HepG2 (cell line): ENCODE data around the gene LILRB5. TPM values are rescaled to one million over a fixed set of nuclear protein-coding genes. Genes with fewer than 3 reads are reported as not detected.
A peak's percentile ranks its signal among the peaks of the same experiment; 100 is the strongest.

ENCODE experiments used
- ATAC-seq: fragments of 200-7000 bp; cut with Tn5 transposase; 3 replicates; pipeline ENCODE4 v1.9.1; 2020; ENCODE audit warnings: mild to moderate bottlenecking, moderate library complexity
- BruUV-seq: library from RNA; stranded (reverse); fragments of 400-500 nt; replicated peaks from 2 replicates; lab custom pipeline; 2021; lab: Mats Ljungman, UMichigan
- CTCF ChIA-PET: fragments of 300-600 bp; formaldehyde crosslinking; extraction: SDS; loops from one replicate; lab custom pipeline; 2021; ENCODE audit warnings: low total read pairs, inconsistent platforms, low intra/inter-chr PET ratio; lab: Yijun Ruan, JAX
- POLR2A ChIA-PET: fragments of 350-600 bp; sonication (Branson Sonifier 250); formaldehyde crosslinking; loops from one replicate; lab custom pipeline; 2020; ENCODE audit warnings: antibody characterized with exemption, inconsistent platforms; lab: Yijun Ruan, JAX
- DNase-seq: peaks from one replicate; pipeline ENCODE4 v3.0.0-alpha.2; 2015; ENCODE audit warnings: low spot score
- FAIRE-seq: peaks from 3 replicates; lab custom pipeline; 2011; peaks lifted over from hg19 to GRCh38; lab: Jason Lieb, UNC
- H2AFZ ChIP-seq: one replicate; pipeline ENCODE4 v1.6.1; 2011; ENCODE audit warnings: low read length, inconsistent platforms
- H3K27ac ChIP-seq: fragments of 300-600 bp; 3 replicates; pipeline ENCODE4 v1.8.0; 2011; ENCODE audit warnings: mixed run types, mild to moderate bottlenecking, mixed read lengths, low read length, inconsistent platforms; ENCODE audit not compliant: insufficient read depth; ENCODE audit errors: extremely low read length
- H3K27me3 ChIP-seq, 2 experiments: fragments of 200-600 bp in 1 of 2; 2 replicates in 1 of 2; 3 replicates in 1 of 2; pipeline versions ENCODE4 v1.6.0 to v1.8.0; 2011; ENCODE audit warnings: low read length in 2 of 2, mild to moderate bottlenecking in 2 of 2, moderate library complexity in 2 of 2, inconsistent platforms in 1 of 2; ENCODE audit not compliant: insufficient read depth in 2 of 2, control insufficient read depth in 1 of 2
- H3K36me3 ChIP-seq, 2 experiments: fragments of 200-600 bp in 1 of 2; replicated peaks in 1 of 2; 2 replicates in 1 of 2; 3 replicates in 1 of 2; pipeline versions ENCODE4 v1.5.1 to v1.8.0; 2011; ENCODE audit warnings: low read length in 2 of 2, inconsistent platforms in 1 of 2; ENCODE audit not compliant: insufficient read depth in 2 of 2, control insufficient read depth in 1 of 2
- H3K4me1 ChIP-seq: 2 replicates; pipeline ENCODE4 v1.5.1; 2012; ENCODE audit warnings: low read length, inconsistent platforms; ENCODE audit not compliant: insufficient read depth
- H3K4me2 ChIP-seq: 2 replicates; pipeline ENCODE4 v1.6.0; 2011; ENCODE audit warnings: low read depth, low read length, inconsistent platforms
- H3K4me3 ChIP-seq, 3 experiments: fragments of 200-600 bp in 1 of 3; sonication (generic), shearing (Covaris generic) in 1 of 3; replicated peaks in 1 of 3; 2 replicates each; pipeline ENCODE4 v1.5.1; 2011 to 2016; ENCODE audit warnings: low read length in 3 of 3, inconsistent platforms in 2 of 3, low read depth in 2 of 3, mild to moderate bottlenecking in 2 of 3, control low read depth in 1 of 3, mixed read lengths in 1 of 3; ENCODE audit not compliant: insufficient read depth in 1 of 3
- H3K79me2 ChIP-seq: one replicate; pipeline ENCODE4 v1.6.1; 2011; ENCODE audit warnings: low read length, inconsistent platforms; ENCODE audit not compliant: insufficient read depth
- H3K9ac ChIP-seq: 2 replicates; pipeline ENCODE4 v1.6.0; 2011; ENCODE audit warnings: mild to moderate bottlenecking, low read depth, low read length, inconsistent platforms; ENCODE audit not compliant: insufficient read depth
- H3K9me3 ChIP-seq: 2 replicates; pipeline ENCODE4 v1.5.1; 2012; ENCODE audit warnings: mild to moderate bottlenecking, low read length
- H4K20me1 ChIP-seq: 2 replicates; pipeline ENCODE4 v1.6.0; 2011; ENCODE audit warnings: inconsistent platforms, mild to moderate bottlenecking, low read length, moderate library complexity; ENCODE audit not compliant: insufficient read depth
- ATF7 ChIP-seq, 2 experiments: fragments of 450-650 bp in 1 of 2; sonication (generic) in 1 of 2; formaldehyde crosslinking in 1 of 2; IDR thresholded peaks; 2 replicates each; pipeline versions ENCODE4 v1.4.0 to v1.6.1; 2016 to 2020; ENCODE audit warnings: antibody characterized with exemption in 1 of 2, mild to moderate bottlenecking in 1 of 2, missing genetic modification reagents in 1 of 2
- CREB1 ChIP-seq, 2 experiments: fragments of 450-650 bp in 1 of 2; IDR thresholded peaks; 2 replicates each; pipeline ENCODE4 v1.6.1; 2016 to 2017; ENCODE audit warnings: control low read depth in 1 of 2, mild to moderate bottlenecking in 1 of 2, missing compliant biosample characterization in 1 of 2, missing genetic modification characterization in 1 of 2
- EZH2 ChIP-seq: conservative IDR thresholded peaks from 2 replicates; pipeline ENCODE4 v1.6.1; 2012; ENCODE audit warnings: mild to moderate bottlenecking, low read depth, low read length, moderate library complexity
- REL ChIP-seq: sonication (generic); formaldehyde crosslinking; conservative IDR thresholded peaks from 2 replicates; pipeline ENCODE4 v1.8.0; 2022; ENCODE audit warnings: mild to moderate bottlenecking, missing genetic modification reagents, moderate library complexity
- SMARCE1 ChIP-seq: fragments of 450-650 bp; IDR thresholded peaks from 2 replicates; pipeline ENCODE4 v1.6.1; 2017; ENCODE audit warnings: borderline replicate concordance
- SP1 ChIP-seq, 2 experiments: fragments of 450-650 bp in 1 of 2; sonication (generic) in 1 of 2; formaldehyde crosslinking in 1 of 2; IDR thresholded peaks; 2 replicates each; pipeline versions ENCODE4 v1.4.0 to v1.6.1; 2016 to 2020; ENCODE audit warnings: missing genetic modification reagents in 1 of 2
- ZNF7 ChIP-seq: IDR thresholded peaks from 2 replicates; pipeline ENCODE4 v1.6.1; 2016; ENCODE audit warnings: missing biosample characterization, missing genetic modification reagents
- WGBS: methylation state at CpG from one replicate; pipeline ENCODE4 v1.1.6; 2017; ENCODE audit warnings: low lambda C conversion rate; 5-methylcytosine and 5-hydroxymethylcytosine counted together
- in situ Hi-C: cut with HindIII; loops from 2 replicates; pipeline ENCODE4 v1.10.0; 2017; ENCODE audit warnings: low pct_unique_long_range_greater_than_20kb; ENCODE audit not compliant: extremely low pct_ligation_motif_present
- intact Hi-C: fragments of 100-400 bp; cut with micrococcal nuclease; formaldehyde crosslinking; loops from one replicate; pipeline ENCODE4 v1.10.0; 2022; ENCODE audit not compliant: unreplicated experiment
- polyA plus RNA-seq, 8 experiments: library from polyadenylated mRNA; depleted of rRNA in 3 of 8; stranded (reverse) in 7 of 8; unstranded in 1 of 8; fragments of >200 nt; fragmentation: Illumina TruSeq in 4 of 8; extraction: Trizol in 4 of 8; gene quantifications; 2 replicates each; pipeline versions ENCODE4 v1.2.1 to v1.2.3, GENCODE V29; 2011 to 2016; ENCODE audit warnings: low read depth in 4 of 8, missing spikeins in 1 of 8, mixed read lengths in 1 of 8; ENCODE audit not compliant: insufficient read depth in 1 of 8
- total RNA-seq, 5 experiments: library from RNA; depleted of rRNA; stranded (reverse); fragments of >200 nt; fragmentation: Illumina TruSeq; extraction: Trizol; gene quantifications; 2 replicates each; pipeline ENCODE4 v1.2.3, GENCODE V29; 2016; ENCODE audit warnings: low read depth in 1 of 5

LILRB5 gene
- total and polyA plus RNA-seq, 2 of the 13 experiments (the other 11 are each of a cell fraction or from before 2014, with no cell fraction given): not detected

GRCh38 chr19:54253331-54254194 is 3.5 kb downstream of the LILRB5 start:
- ChIA-PET CTCF (no interaction called here), POLR2A (no interaction called here)
- H3K4me2 ChIP-seq: no peak overlapping the region
- no peaks in the 10 kb centered on the region for H4K20me1 ChIP-seq
- in situ Hi-C loops: no loop called here
- DNase-seq (no peak), ATAC-seq (no peak), FAIRE-seq (no peak)
- H2AFZ ChIP-seq: no peak overlapping the region
- no peaks in the 10 kb centered on the region for H3K36me3 ChIP-seq
- H3K9ac ChIP-seq: no peak overlapping the region
- no peak overlapping the region for H3K27ac ChIP-seq
- H3K9me3 ChIP-seq: no peaks in the 10 kb centered on the region
- BruUV-seq: no TSS peak
- intact Hi-C loops: no loop called here
- no peak overlapping the region for H3K4me3 ChIP-seq
- no peaks in the 10 kb centered on the region for H3K4me1 ChIP-seq
- H3K79me2 ChIP-seq: no peaks in the 10 kb centered on the region
- 24% methylated on average over 17 of the region's 23 CpGs for WGBS
- H3K27me3 ChIP-seq: peaks cover 10 to 67% of the 10 kb centered on the region in 2 experiments
- TF ChIP-seq REL (CRISPR knock-in tag) (no peak), SP1 (IDR thresholded peaks at IDR 0.05) (no peak), SP1 (CRISPR knock-in tag; IDR thresholded peaks at IDR 0.05) (no peak)

GRCh38 chr19:54252845-54253244 is 4.2 kb downstream of the LILRB5 start:
- no peak for DNase-seq
- ATAC-seq: no peak
- FAIRE-seq: no peak
- H3K4me3 ChIP-seq: no peak overlapping the region
- TF ChIP-seq EZH2 (peak; percentile 66; the same call in 1 of the 2 replicates), CREB1 (IDR thresholded peaks at IDR 0.05) (peak; percentile 97), CREB1 (CRISPR knock-in tag; IDR thresholded peaks at IDR 0.05) (no peak), ATF7 (IDR thresholded peaks at IDR 0.05) (peak; percentile 100), ATF7 (CRISPR knock-in tag; IDR thresholded peaks at IDR 0.05) (no peak), SMARCE1 (no peak), ZNF7 (CRISPR knock-in tag) (peak; percentile 67; the same call in 1 of the 2 replicates)
- H3K9me3 ChIP-seq: no peaks in the 10 kb centered on the region
- ChIA-PET CTCF (no interaction called here), POLR2A (no interaction called here)
- no peak overlapping the region for H3K4me2 ChIP-seq
- peaks cover 10 to 69% of the 10 kb centered on the region in 2 experiments for H3K27me3 ChIP-seq
- no peaks in the 10 kb centered on the region for H3K4me1 ChIP-seq
- intact Hi-C loops: no loop called here
- H2AFZ ChIP-seq: no peak overlapping the region
- no peak overlapping the region for H3K27ac ChIP-seq
- BruUV-seq: no TSS peak
- in situ Hi-C loops: no loop called here
- no peaks in the 10 kb centered on the region for H4K20me1 ChIP-seq
- H3K79me2 ChIP-seq: no peaks in the 10 kb centered on the region
- no peak overlapping the region for H3K9ac ChIP-seq
- 1% methylated on average over 10 of the region's 11 CpGs for WGBS
- no peaks in the 10 kb centered on the region for H3K36me3 ChIP-seq
